ENCODE data around the gene OSBPL8.

OSBPL8 gene

DNA sequence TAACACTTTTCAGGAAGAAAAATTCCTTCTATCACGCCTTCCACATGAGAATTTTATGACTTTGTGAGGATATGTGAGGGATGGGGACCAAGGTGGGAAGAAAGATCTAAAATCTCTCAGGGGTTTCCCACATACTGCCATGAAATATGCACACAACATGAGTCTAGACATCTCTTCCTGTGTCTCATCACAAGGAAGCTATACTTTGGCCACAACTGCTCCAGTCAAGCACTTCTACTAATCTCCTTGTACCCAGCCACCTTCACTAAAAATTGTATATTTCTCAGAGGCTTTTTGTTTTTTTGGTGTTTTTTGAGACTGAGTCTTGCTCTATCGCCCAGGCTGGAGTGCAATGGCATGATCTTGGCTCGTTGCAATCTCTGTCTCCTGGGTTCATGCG lies 3.2 kb downstream of the OSBPL8 start:
- no peak for DNase-seq (ENCODE audit: low read depth)

DNA sequence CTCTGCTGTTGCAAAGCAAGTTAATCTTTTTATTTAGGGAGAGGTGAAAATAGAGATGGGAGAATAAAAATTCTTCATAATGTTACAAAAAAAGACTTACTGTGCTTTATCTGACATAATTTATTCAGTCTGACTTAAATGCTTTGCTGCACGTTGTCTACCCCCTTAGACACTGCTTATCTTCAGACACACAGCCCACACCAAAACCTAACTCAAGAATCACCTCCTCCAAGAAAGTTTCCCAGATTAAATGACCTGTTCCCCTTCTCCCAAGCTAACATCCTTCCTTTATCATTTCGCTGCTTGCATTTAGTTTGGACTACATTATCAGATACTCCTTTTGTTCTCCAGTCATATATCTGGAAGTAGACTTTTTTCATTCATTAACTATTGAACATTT lies 3.8 kb downstream of the OSBPL8 start:
- DNase-seq (ENCODE audit: low read depth), result no peak

DNA sequence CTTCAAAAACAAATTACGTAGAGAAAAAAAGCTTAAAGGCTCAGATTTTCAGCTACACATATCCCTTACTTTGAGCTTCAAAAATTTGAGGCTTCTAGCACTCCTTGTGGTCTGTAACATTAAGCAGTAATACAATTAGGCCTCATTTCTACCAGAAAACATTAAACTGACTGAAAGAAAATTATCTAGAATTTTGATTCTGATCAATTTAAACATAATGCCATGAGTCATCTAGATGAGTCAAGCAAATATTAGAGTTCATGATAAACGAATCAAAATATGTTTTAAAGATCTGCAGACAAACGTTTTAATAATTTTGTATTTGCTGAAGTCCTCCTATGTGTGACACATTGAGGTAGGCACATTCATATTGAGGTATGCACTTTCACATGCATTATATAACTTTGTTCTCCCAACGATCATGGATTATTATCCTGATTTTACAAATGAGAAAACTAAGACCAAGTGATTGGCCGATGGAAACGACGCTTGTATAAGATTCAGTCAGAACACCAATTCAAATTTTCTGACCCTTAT lies 4.3 kb downstream of the OSBPL8 start:
- no peak for DNase-seq (ENCODE audit: low read depth)

DNA sequence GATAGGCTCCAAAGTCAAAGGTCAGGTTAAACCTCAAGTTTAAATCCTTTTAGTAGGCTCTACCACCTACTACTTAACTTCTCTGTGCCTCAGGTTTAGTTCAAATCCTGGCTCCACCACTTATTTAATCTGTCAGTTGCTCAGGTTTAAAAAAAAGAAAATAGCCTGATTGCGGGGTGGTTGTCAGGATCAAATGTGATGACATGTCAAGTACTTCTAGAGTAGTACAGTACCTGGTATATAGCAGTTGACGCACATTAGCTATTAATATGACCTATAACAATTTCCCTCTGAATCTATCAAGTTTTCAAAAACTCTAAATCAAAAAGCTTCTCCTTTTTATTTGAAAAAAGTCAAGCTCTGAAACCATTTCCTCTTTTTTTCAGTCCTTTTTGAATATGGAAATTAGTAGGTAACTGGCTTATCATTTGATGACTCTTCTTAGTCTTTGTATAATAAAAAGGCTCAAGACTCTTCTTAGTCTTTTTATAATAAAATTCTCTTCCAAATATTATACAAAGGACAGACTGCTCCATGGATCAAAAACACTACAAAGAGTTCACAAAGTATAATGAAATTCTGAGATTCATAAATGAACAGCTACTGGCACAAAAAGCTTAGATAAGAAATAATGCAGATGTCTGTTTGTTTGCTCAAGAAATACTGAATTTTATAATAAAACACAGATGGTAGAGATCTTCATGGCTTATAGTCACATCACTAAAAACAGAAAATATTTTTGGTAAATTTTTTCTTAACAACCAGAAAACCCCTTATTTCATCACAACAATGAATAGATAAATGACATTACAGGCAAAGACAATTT lies 5.0 kb downstream of the OSBPL8 start:
- no peak for DNase-seq (ENCODE audit: low read depth)

DNA sequence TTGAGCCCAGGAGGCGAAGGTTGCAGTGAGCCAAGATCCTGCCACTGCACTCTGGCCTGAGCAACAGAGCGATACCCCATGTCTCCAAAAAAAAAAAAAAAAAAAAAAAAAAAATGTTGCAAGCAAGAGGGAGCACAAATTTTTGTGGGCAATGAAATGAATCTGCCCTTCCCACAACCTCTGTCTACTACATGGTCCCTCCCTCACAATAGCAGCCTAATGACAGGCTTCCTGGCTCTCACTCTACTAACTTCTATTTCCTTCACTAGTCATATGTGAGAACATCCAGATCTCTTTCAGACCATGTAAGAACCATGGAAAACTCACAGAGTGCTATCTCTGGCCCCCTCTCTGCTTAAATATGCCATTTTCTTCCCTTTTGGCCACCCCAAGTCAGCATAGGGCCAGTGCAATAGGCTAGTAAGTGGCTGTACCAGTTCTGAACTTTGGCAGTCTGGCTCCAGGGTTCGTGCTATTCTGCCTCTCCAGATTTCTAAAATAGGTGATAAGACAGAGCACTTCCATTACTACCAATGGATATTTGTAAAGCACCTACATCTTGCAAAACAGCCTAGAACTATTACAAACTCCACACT lies 7.1 kb downstream of the OSBPL8 start:
- DNase-seq (ENCODE audit: low read depth), result no peak

DNA sequence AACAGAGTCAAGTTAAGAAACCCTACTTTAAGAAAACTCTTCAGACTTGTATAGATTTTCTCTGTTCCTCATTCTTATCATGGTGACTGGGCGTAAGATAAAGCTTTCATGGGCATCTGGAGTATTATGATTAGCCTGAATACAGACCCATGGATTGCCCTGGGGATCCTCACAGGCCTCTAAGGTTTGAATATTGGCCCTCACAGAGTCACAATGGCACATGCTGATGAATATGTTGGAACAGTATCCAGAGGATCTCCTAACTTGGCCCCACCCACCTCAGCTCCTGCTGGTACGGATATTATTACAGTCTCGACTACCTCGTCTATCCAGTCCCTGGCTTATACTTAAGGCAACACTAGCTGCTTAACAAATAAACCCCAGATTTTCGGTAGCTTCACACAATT lies 8.1 kb downstream of the OSBPL8 start:
- no peak for DNase-seq (ENCODE audit: low read depth)

DNA sequence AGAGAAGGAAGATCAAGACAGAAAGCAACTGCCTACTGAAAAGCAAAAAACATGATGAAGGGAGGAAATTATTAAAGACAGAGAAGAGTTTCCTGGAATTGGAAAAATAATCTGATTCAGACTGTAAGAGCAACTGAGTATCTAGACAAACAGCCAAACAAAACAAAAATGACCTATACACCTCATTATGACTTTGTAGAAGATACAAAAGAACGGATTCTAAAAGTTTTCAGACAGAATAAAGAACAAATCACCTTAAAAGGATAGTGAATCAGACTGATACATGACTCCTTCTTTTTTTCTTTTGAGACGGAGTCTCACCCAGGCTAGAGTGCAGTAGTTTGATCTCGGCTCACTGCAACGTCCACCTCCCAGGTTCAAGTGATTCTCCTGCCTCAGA lies 10.4 kb downstream of the OSBPL8 start:
- DNase-seq (ENCODE audit: low read depth), result no peak

DNA sequence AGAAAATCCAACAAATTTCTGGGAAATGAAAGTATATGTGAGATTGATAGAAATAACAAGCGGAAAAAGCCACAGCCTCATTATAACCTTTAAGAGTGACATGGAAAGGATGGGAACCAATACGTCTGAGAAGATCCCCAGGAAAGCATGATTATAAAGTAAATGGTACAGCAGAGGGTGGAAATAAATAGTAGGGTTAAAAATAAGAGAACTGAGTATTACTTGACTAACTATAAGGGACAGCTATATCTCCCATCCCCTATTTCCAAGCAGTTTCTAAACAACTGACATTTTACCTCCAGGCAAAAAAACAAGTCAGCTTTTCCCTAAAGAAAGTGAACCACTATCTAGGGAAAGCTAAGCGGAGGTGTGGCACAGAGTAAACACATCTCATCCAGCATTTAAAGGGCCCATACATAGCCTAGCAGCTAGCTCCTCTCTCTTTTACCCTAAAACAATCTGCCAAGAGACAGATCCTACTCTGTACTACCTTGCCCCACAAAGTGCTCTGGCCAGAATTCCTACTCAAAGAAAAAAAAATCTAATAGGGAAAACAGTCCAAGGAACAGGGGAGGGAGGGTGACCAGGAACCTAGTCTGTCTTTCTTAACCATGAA lies 11.2 kb downstream of the OSBPL8 start:
- no peak for DNase-seq (ENCODE audit: low read depth)

DNA sequence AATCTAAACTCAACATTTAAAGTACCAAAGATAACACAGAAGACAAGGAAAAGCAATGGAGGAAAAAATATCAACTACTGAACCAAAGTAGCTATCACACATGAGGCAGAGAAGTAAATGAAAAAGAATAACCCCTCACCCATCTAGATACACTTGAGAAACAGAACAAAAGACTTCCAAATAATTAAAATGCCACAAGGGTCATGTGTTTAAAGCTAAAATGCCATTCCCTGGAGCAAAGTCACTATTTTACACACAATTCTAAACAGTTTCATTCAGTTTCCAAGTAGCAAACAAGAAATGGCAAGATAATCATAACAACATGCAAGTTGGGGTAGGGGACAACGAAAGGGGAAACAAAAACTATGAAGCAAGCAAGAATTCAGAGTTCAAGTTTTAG lies 12.0 kb downstream of the OSBPL8 start:
- DNase-seq (ENCODE audit: low read depth), result no peak

DNA sequence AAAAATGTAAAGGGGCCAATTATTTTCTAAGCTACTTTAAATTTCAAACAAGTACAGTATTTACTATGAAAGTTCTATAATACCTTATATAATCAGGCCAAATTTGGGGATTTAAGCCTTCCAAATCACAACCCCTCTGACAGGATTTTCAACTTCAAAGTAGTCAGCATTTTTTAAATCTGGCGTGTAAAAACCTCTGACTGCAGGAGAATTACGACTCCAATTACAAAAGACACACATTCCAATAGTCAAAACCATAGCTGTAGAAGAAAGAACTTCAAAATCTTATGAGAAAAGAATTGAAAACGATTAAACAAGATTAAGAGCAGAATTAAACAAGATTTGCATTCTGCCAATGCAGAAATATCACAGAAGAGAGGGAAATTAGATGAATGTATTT lies 12.7 kb downstream of the OSBPL8 start:
- DNase-seq (ENCODE audit: low read depth), result no peak

DNA sequence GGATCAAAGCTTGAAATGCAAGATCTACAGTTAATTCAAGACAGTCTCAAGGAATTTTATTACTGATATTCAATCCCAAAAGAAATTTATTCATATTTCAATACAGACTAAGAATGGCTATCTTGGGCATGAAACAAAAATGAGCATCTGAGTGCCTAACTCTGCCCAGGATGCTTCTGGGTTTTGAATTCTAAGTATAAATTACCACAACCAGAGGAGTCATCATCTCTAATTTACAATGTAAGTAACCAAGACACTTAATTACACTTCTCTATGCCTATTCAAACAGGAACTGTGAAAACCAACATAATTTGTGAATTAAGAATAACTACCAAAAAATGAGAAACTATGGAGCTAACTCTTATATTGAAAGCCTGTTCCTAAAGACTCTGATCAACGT lies 14.1 kb downstream of the OSBPL8 start:
- DNase-seq (ENCODE audit: low read depth), result no peak

DNA sequence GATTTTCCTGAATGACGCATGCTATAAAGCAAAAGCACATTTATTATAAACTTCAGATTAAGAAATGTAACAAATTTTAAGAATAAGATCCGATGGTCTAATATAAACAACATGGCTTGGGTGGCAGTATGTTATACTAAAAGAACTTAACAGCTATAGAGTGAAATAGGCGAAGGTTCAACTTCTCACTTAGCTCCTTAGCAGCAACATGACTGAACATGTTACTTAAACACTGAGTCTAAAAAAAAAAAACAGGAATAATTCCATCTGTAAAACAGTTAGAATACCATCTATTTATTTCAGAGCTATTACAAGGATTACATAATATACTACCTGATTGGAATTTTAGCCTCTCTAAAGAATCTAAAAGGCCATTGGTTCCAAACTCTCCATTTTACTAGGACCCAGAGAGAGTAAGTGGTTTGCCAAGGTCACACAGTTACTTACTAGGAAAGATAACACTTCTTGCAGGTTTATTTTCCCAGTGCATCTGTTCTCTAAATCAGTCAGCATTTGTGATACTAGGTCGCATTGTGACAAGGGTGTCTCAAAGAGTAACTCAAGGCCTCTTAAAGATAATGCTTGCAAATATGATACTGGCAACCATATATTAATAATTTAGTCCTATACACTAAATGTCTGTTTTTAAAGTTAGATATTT lies 14.8 kb downstream of the OSBPL8 start:
- no peak for DNase-seq (ENCODE audit: low read depth)

DNA sequence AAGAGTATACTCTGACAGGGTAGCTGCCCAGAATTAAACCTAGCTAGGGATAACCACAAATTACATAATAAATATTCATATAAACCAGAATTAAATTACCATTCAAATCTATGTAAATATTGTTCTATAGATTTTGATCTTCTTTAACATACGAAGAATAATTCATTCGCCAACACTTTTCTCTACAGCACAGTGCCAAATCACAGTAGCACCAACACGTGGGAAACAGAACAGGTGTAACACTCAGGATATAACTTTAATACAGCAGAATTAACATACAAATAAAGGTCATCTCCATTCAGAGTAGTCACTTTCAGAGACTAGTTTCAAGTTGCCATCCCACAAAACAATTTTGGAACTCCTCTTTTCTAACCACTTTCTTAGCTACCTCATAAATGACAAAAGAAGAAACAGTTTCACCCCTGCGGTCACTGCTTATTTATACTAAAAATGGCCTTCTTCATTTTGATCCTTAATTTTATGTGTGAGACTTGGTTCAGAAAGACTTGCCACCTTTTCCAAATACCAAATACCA lies 15.7 kb downstream of the OSBPL8 start:
- no peak for DNase-seq (ENCODE audit: low read depth)

DNA sequence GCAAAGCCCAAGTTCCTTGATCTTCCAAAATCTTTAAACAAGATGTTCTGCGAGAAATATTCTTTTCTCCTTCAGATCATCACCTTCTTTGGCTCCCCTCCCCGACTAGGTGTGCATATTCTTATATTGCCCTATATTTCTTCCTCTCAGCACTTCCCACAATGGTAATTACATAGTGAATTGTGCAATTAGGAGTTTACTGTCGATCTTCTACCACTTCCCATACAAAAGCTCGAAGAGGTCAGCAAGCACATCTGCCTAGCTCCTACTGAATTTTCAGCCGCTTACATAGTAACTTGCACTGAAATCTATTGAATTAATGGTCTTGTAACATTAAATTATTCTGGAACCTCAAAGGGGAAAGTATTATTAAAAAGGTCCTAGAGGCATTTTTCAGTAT lies 16.7 kb downstream of the OSBPL8 start:
- DNase-seq (ENCODE audit: low read depth), result no peak

DNA sequence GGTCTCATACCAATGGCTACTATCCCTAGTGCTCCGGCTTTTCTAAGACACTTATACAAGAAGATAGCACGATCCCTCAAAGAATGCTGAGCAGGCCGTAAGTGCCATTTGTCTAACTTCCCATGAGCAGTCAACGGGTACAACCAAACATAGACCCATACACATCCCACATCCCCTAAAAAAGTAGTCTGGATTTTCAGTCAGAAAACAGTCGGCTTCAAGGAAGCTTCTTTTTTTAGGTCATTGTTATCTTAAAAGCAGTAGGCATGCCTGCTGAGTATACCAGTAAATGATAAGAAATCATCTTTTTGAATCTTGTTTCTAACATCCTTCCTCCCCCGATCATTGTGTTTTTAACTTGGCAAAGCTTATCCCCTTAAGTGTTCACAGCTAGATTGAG lies 19.8 kb downstream of the OSBPL8 start:
- DNase-seq (ENCODE audit: low read depth), result no peak

DNA sequence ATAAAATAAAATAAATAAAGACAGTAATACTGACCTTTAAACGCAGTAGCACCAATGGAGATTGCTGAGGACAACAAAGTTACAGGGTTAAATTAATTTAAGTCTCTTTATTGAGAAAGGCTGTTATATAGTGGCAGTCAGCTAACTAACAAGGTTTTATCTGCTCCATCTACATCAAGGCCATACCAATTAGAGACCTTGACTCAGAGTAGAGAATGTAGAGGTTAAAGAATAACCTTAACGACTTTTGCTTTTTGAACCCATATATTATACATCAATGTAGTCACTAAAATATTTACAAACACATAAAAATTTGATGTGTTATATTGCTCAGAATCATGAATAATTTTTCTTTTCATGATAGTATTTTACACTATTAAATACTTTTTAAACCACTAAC lies 21.6 kb downstream of the OSBPL8 start:
- DNase-seq (ENCODE audit: low read depth), result no peak

DNA sequence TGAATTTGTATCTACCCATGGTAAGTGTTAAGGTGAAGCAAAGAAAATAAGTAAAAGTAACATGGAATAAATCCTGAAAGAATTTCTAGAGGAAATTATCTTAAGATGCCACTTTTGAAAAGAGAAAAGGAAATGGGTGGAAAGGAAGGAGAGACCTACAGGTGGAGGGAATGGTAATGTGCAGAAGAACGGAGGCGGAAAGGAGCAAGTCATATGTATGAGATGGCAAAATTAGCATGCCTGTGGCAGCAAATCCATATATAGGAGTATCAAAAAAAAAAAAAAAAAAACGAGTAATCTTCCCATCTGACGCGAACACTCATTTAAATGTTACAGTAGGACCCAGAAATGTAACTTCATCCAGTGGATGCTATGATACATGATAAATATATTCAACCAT lies 23.0 kb downstream of the OSBPL8 start:
- DNase-seq (ENCODE audit: low read depth), result no peak

DNA sequence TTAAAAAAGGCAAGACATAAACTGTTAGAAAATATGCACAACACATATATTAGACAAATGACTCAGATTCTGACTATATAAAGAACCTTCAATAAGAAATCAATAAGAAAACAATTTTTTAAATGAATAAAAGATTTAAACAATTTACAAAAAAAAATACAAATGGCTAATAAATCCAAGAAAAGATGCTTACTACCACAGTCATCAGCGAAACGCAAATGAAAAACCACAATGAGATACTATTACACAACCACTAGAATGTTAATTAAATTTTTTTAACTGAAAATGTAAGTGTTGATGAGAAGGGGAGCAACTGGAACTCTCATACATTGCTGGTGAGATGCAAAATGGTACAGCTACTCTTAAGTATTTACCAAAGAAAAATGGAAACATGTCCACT lies 24.4 kb downstream of the OSBPL8 start:
- no peak for DNase-seq (ENCODE audit: low read depth)

DNA sequence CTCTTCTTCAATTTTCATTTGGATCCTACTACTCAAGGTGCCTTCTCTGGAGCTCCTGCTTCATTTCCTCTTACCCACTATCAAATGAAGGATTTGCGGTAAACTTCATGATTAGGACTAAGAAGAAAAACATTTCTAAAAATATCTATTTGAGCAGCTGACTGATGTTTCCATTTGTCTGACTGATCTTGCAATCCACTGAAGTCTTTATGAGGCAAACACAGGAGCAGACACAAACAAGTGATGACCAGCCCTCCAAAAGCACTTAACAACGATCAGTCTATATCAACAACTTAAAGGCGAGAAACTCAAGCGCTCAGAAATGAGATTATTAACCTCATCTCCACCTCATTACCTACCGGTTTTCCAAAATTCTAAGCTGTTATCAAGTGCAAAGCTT lies 26.2 kb downstream of the OSBPL8 start:
- DNase-seq (ENCODE audit: low read depth), result no peak

DNA sequence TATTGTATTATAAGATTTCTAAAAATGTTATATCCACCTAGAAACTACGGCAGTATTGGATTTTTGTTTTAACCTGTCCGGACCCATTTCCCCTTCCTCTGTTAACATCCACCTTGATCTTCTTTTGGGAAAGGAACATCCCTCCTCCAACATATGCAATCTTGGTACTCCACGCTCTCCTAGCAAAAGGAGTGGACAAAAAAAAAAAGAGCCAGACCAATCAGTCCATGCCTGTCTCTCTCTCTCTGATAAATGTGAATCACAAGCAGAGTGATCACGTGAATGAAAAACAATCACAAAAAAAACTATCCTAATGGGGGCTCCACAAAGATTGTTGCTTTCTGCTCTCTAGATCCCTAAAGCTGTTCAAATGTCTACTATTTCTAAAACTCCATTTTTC lies 27.1 kb downstream of the OSBPL8 start:
- no peak for DNase-seq (ENCODE audit: low read depth)

DNA sequence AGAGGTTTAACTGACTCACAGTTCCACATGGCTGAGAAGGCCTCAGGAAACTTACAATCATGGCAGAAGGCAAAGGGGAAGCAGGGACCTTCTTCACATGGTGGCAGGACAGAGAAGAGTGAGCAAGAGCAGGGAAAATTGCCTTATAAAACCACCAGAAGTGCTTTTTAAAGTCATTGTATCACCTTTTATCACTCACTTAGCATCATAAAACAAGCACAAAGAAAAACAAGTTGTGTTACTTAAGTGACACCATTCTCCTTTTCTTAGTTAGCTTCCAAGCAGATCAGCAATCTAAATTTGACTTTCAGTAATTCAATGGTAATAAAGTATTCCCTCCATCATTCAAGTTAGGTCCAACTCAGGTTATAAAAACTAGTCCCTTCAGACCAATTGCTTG lies 28.5 kb downstream of the OSBPL8 start:
- no peak for DNase-seq (ENCODE audit: low read depth)

DNA sequence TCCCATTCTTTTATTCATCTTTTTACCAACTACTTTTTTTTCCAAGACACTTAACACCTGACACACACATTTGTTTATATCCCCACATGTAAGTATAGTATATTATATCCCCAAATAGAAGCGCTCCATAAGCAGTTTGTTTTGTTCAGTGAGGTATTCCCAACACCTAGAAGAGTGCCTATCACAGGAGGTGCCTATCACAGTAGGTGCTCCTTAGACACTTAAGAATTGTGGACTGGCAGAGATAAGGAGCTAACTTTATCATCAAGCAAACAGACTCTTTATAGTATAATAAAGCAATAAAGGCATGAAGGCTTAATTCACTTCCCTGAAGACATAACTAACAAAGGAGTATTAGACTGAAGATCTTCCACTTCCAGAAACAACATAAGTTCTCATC lies 29.1 kb downstream of the OSBPL8 start:
- no peak for DNase-seq (ENCODE audit: low read depth)

Measured in T follicular helper cell (primary cell).